HCT116 (cell line): ENCODE measurements around the gene EIPR1.

Experiments
- TCF7L2 ChIP-seq: IDR thresholded peaks from 2 replicates; pipeline ENCODE4 v1.7.0; 2011; ENCODE audit warnings: borderline replicate concordance, inconsistent platforms; ENCODE audit not compliant: insufficient read depth, insufficient read length; ENCODE audit errors: extremely low read depth
- ZNF274 ChIP-seq: fragments of 200-500 bp; sonication (Bioruptor generic); IDR thresholded peaks from 2 replicates; pipeline ENCODE4 v1.6.1; 2014; ENCODE audit warnings: mild to moderate bottlenecking, low read depth, low read length, inconsistent platforms
- TF ChIP-seq, protein P1 (sequence below), 3 experiments: fragments of 200-600 bp in 1 of 3; sonication (generic) in 1 of 3; IDR thresholded peaks in 2 of 3; conservative IDR thresholded peaks in 1 of 3; 2 replicates each; pipeline ENCODE4 v1.5.1; 2012 to 2017; ENCODE audit warnings: low read depth in 2 of 3, low read length in 2 of 3, antibody characterized with exemption in 1 of 3, borderline replicate concordance in 1 of 3, control low read depth in 1 of 3, mild to moderate bottlenecking in 1 of 3, mixed read lengths in 1 of 3, mixed run types in 1 of 3, moderate library complexity in 1 of 3; ENCODE audit not compliant: insufficient read depth in 1 of 3

- TF ChIP-seq TCF7L2 (no peak), ZNF274 (no peak)
- TF ChIP-seq, protein P1, sequence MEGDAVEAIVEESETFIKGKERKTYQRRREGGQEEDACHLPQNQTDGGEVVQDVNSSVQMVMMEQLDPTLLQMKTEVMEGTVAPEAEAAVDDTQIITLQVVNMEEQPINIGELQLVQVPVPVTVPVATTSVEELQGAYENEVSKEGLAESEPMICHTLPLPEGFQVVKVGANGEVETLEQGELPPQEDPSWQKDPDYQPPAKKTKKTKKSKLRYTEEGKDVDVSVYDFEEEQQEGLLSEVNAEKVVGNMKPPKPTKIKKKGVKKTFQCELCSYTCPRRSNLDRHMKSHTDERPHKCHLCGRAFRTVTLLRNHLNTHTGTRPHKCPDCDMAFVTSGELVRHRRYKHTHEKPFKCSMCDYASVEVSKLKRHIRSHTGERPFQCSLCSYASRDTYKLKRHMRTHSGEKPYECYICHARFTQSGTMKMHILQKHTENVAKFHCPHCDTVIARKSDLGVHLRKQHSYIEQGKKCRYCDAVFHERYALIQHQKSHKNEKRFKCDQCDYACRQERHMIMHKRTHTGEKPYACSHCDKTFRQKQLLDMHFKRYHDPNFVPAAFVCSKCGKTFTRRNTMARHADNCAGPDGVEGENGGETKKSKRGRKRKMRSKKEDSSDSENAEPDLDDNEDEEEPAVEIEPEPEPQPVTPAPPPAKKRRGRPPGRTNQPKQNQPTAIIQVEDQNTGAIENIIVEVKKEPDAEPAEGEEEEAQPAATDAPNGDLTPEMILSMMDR (IDR thresholded peaks at IDR 0.05 in 2 of 3, conservative IDR thresholded peaks at IDR 0.05 in 1 of 3; ENCODE audit: borderline replicate concordance in 1 of 3, insufficient read depth in 1 of 3, low read depth in 2 of 3, low read length in 2 of 3): no peak
Measured at GRCh38 chr2:3279236-3279960, 98.2 kb downstream of the EIPR1 start.
